Measurements from ENCODE around the gene EPC1. TPM values are rescaled to one million over a fixed set of nuclear protein-coding genes. Genes with fewer than 3 reads are reported as not detected.
"Not testable (repeated sequence)": the region's sequence is repeated elsewhere in the genome, so short reads cannot be mapped to it uniquely, and the experiment has no call there.

EPC1 gene
- total RNA-seq, 4 donors from 2014 or later: 30.5 to 68.7 (median 34.5) TPM

- TF ChIP-seq CTCF (IDR thresholded peaks at IDR 0.05): no peak
- no peak for ATAC-seq (ENCODE audit: low FRiP score)
- no peak for DNase-seq (ENCODE audit: low spot score)
Measured at GRCh38 chr10:32225976-32226375, 121.0 kb downstream of the EPC1 start.

GRCh38 chr10:32222376-32222775 lies 124.6 kb downstream of the EPC1 start:
- ATAC-seq (ENCODE audit: low FRiP score); DNase-seq (ENCODE audit: low spot score): not testable (repeated sequence)

GRCh38 chr10:32219156-32219555 lies 127.8 kb downstream of the EPC1 start:
- ATAC-seq (ENCODE audit: low FRiP score); DNase-seq (ENCODE audit: low spot score): not testable (repeated sequence)

- not testable (repeated sequence) for DNase-seq (ENCODE audit: low spot score); ATAC-seq (ENCODE audit: low FRiP score)
Measured at GRCh38 chr10:32218206-32219044, 128.5 kb downstream of the EPC1 start.

Small RNAs within 50 kb of the gene (small RNA-seq; reads per million reads assigned to genes)
- not detected for gene RNU6-1244P

Other genes starting within 250 kb of the EPC1 start
- 10 to 100 TPM; 17.9 to 42.2 (median 27.3) TPM for gene CCDC7, start 99.0 kb upstream of the EPC1 start, total RNA-seq

All from omental fat pad (tissue), 4 donors.